WTC11 (cell line): ENCODE measurements around the gene MAPK8IP2.

Source experiments
- ARID4B ChIP-seq: sonication (generic); formaldehyde crosslinking; IDR thresholded peaks from 2 replicates; pipeline ENCODE4 v1.8.0; 2023; ENCODE audit warnings: missing genetic modification reagents, mild to moderate bottlenecking, borderline replicate concordance
- ATF1 ChIP-seq: sonication (generic); formaldehyde crosslinking; IDR thresholded peaks from 2 replicates; pipeline ENCODE4 v1.8.1; 2023; ENCODE audit warnings: mild to moderate bottlenecking, moderate library complexity, missing genetic modification reagents
- CTCF ChIP-seq: fragments of 200-600 bp; IDR thresholded peaks from 2 replicates; pipeline ENCODE4 v1.8.0; 2022; ENCODE audit warnings: antibody characterized with exemption
- FOXK1 ChIP-seq: sonication (generic); formaldehyde crosslinking; IDR thresholded peaks from 2 replicates; pipeline ENCODE4 v1.8.0; 2022; ENCODE audit warnings: mild to moderate bottlenecking, moderate library complexity, missing genetic modification reagents
- FOXP1 ChIP-seq: sonication (generic); formaldehyde crosslinking; IDR thresholded peaks from 2 replicates; pipeline ENCODE4 v1.8.0; 2022; ENCODE audit warnings: missing genetic modification reagents, mild to moderate bottlenecking, moderate library complexity, borderline replicate concordance
- NR2C2 ChIP-seq: sonication (generic); formaldehyde crosslinking; IDR thresholded peaks from 2 replicates; pipeline ENCODE4 v1.8.0; 2022; ENCODE audit warnings: mild to moderate bottlenecking, missing genetic modification reagents
- RELA ChIP-seq: sonication (generic); formaldehyde crosslinking; IDR thresholded peaks from 2 replicates; pipeline ENCODE4 v1.8.1; 2022; ENCODE audit warnings: missing genetic modification reagents, mild to moderate bottlenecking, borderline replicate concordance
- SP1 ChIP-seq: sonication (generic); formaldehyde crosslinking; conservative IDR thresholded peaks from 2 replicates; pipeline ENCODE4 v1.8.1; 2022; ENCODE audit warnings: missing genetic modification reagents
- TCF7 ChIP-seq: sonication (generic); formaldehyde crosslinking; IDR thresholded peaks from 2 replicates; pipeline ENCODE4 v1.8.0; 2022; ENCODE audit warnings: mild to moderate bottlenecking, low read depth, missing genetic modification reagents, moderate library complexity
- USF2 ChIP-seq: sonication (generic); formaldehyde crosslinking; IDR thresholded peaks from 2 replicates; pipeline ENCODE4 v1.8.1; 2023; ENCODE audit warnings: mild to moderate bottlenecking, missing genetic modification reagents, moderate library complexity
- ZNF512 ChIP-seq: sonication (generic); formaldehyde crosslinking; IDR thresholded peaks from 2 replicates; pipeline ENCODE4 v1.8.1; 2022; ENCODE audit warnings: missing genetic modification reagents, borderline replicate concordance
- TF ChIP-seq, protein P1 (sequence below): sonication (generic); formaldehyde crosslinking; IDR thresholded peaks from 2 replicates; pipeline ENCODE4 v1.8.1; 2023; ENCODE audit warnings: mild to moderate bottlenecking, moderate library complexity, missing genetic modification reagents
- TF ChIP-seq, protein P2 (sequence below): sonication (generic); formaldehyde crosslinking; IDR thresholded peaks from 2 replicates; pipeline ENCODE4 v1.8.1; 2022; ENCODE audit warnings: low read depth, missing genetic modification reagents, borderline replicate concordance

DNA sequence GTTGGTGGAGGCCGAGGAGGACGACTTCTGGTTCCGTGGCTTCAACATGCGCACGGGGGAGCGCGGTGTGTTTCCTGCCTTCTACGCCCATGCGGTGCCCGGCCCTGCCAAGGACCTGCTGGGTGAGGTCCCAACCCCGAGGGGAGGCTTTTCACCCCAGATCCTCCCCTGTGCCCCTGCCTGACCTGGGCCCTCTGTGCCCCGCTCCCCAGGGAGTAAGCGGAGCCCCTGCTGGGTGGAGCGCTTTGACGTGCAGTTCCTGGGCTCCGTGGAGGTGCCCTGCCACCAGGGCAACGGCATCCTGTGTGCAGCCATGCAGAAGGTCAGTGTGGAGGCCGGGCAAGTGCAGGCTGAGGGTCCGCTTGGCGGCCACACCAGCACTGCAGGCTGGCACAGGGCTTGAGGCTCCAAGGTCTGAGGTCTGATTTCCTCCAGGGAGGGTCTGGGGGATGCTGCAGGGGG is 5.1 kb downstream of the MAPK8IP2 start:
- no peak for TF ChIP-seq CTCF
- TF ChIP-seq, protein P1, sequence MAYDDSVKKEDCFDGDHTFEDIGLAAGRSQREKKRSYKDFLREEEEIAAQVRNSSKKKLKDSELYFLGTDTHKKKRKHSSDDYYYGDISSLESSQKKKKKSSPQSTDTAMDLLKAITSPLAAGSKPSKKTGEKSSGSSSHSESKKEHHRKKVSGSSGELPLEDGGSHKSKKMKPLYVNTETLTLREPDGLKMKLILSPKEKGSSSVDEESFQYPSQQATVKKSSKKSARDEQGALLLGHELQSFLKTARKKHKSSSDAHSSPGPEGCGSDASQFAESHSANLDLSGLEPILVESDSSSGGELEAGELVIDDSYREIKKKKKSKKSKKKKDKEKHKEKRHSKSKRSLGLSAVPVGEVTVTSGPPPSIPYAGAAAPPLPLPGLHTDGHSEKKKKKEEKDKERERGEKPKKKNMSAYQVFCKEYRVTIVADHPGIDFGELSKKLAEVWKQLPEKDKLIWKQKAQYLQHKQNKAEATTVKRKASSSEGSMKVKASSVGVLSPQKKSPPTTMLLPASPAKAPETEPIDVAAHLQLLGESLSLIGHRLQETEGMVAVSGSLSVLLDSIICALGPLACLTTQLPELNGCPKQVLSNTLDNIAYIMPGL (CRISPR knock-in tag), result no peak
- TF ChIP-seq, protein P2, sequence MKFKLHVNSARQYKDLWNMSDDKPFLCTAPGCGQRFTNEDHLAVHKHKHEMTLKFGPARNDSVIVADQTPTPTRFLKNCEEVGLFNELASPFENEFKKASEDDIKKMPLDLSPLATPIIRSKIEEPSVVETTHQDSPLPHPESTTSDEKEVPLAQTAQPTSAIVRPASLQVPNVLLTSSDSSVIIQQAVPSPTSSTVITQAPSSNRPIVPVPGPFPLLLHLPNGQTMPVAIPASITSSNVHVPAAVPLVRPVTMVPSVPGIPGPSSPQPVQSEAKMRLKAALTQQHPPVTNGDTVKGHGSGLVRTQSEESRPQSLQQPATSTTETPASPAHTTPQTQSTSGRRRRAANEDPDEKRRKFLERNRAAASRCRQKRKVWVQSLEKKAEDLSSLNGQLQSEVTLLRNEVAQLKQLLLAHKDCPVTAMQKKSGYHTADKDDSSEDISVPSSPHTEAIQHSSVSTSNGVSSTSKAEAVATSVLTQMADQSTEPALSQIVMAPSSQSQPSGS (CRISPR knock-in tag), result no peak
- no peak for TF ChIP-seq ARID4B (CRISPR knock-in tag)
- no peak for TF ChIP-seq RELA (CRISPR knock-in tag)
- TF ChIP-seq FOXP1 (CRISPR knock-in tag), result no peak
- no peak for TF ChIP-seq TCF7 (CRISPR knock-in tag)
- TF ChIP-seq USF2 (CRISPR knock-in tag), result no peak
- no peak for TF ChIP-seq SP1
- no peak for TF ChIP-seq FOXK1
- TF ChIP-seq ZNF512 (CRISPR knock-in tag), result no peak
- no peak for TF ChIP-seq ATF1 (CRISPR knock-in tag)
- no peak for TF ChIP-seq NR2C2 (CRISPR knock-in tag)
